Ishikawa (cell line): Measurements from ENCODE around the gene TSHZ3.

ENCODE experiments used
- CEBPB ChIP-seq: IDR thresholded peaks from 2 replicates; pipeline ENCODE4 v1.6.1; 2012
- CREB1 ChIP-seq: IDR thresholded peaks from 2 replicates; pipeline ENCODE4 v1.6.1; 2012; ENCODE audit warnings: low read depth
- MAX ChIP-seq: IDR thresholded peaks from 2 replicates; pipeline ENCODE4 v1.6.1; 2012
- TAF1 ChIP-seq: IDR thresholded peaks from 2 replicates; pipeline ENCODE4 v1.6.1; 2012; ENCODE audit warnings: low read depth, mild to moderate bottlenecking

DNA sequence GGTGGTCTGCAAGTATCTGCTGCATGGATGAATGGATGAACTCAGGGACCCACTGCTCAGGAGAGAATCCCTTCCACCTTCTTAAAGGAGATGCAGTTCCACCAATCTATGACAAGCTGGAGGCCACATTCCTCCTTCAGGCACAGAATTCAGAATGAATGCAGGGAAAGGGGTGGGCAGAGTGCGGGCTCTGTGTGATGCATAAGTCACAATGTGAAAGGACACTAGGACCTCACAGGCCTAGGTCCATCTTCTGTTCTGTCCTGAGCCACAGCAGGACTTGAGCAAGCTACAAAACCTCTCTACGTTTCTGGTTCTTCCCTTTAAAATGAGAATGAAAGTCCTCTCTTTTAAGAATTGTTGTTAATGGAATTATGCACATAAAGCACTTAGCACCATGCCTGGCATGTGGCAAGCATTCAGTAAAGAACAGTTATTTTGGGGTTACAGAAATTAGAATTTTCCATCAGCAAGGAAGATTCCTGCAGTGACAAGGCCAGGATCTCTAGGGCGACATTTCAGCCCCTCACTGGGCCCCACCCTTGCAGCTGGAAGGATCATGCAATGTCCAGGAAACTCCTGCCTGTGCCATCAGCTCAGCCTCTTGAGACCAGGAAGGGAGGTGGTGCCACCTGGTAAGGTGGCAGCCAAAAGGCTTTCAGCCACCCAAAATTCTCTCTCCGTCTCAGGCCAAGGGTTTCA, 38.7 kb downstream of the TSHZ3 start:
- TF ChIP-seq CREB1 (no peak), TAF1 (no peak), MAX (no peak), CEBPB (no peak)
